ENCODE data around the gene CORO6. TPM values are rescaled to one million over a fixed set of nuclear protein-coding genes. Genes with fewer than 3 reads are reported as not detected.

CORO6 gene
- total and polyA plus RNA-seq, 2 of the 13 experiments (the other 11 are each of a cell fraction or from before 2014, with no cell fraction given): 0.42 to 0.82 TPM

DNA sequence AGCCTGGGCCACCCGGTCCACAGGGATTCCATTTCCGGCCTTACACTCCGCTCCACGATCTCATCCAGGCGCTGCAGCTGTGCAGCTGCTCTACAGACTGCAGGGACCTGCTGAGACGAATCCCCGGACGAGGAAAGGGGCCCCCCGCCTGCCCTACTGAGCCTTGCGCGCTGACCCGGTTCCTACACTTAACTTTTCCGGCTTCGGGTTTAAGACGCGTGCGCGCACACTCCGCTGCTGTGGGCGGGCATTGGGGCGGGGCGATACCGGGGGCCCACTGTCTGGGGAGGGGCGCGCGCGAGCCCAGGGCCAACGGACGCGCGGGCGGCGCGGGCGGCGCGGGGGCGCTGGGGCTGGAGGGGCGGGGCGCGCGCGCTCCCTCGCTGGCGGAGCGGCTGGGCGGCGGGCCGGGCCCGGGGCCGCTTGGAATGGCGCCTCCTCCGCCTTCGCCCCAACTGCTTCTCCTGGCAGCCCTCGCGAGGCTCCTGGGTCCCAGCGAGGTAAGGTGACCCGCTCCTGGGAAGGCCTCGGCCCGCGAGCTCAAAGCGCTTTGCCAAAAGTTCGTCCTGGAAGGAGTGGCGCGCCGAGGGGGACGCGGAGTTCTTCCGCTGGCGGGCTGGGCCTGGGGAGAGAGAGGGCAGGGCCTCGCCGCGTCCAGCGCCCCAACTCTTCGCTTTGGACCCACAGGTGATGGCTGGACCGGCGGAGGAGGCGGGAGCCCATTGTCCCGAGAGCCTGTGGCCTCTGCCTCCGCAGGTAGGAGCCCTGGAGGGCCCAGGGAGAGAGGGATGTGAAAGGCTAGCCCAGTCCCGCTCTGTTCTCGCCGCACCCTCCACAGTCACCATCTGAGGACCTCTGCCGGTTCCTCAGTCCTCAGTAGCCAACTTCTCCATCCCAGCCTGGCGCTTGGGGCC is 54.1 kb downstream of the CORO6 start, which contains the start of gene TP53I13 (continued):
- TF ChIP-seq, protein P1, sequence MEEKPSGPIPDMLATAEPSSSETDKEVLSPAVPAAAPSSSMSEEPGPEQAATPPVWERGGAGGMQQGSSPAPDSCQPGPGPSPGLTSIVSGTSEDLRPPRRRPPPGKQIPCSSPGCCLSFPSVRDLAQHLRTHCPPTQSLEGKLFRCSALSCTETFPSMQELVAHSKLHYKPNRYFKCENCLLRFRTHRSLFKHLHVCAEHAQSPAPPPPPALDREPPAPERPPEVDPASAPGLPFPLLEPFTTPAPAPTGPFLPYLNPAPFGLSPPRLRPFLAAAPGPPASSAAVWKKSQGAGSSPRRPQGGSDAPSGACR (CRISPR knock-in tag; IDR thresholded peaks at IDR 0.05): peak; percentile 44
- no peak for TF ChIP-seq FOXK1 (CRISPR knock-in tag; IDR thresholded peaks at IDR 0.05; ENCODE audit: borderline replicate concordance, low read depth)
- TF ChIP-seq, protein P2, sequence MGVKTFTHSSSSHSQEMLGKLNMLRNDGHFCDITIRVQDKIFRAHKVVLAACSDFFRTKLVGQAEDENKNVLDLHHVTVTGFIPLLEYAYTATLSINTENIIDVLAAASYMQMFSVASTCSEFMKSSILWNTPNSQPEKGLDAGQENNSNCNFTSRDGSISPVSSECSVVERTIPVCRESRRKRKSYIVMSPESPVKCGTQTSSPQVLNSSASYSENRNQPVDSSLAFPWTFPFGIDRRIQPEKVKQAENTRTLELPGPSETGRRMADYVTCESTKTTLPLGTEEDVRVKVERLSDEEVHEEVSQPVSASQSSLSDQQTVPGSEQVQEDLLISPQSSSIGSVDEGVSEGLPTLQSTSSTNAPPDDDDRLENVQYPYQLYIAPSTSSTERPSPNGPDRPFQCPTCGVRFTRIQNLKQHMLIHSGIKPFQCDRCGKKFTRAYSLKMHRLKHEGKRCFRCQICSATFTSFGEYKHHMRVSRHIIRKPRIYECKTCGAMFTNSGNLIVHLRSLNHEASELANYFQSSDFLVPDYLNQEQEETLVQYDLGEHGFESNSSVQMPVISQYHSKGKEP (CRISPR knock-in tag; IDR thresholded peaks at IDR 0.05): no peak
- TF ChIP-seq ARID2 (CRISPR knock-in tag; IDR thresholded peaks at IDR 0.05; ENCODE audit: borderline replicate concordance): no peak; the same call in 1 of the 2 replicates
- peak; percentile 31; the same call in 1 of the 2 replicates for TF ChIP-seq ZNF430 (CRISPR knock-in tag; IDR thresholded peaks at IDR 0.05)
- TF ChIP-seq HOXA3 (CRISPR knock-in tag; IDR thresholded peaks at IDR 0.05): peak; percentile 8; the same call in 1 of the 2 replicates
- no peak for TF ChIP-seq HNRNPUL1 (IDR thresholded peaks at IDR 0.05; ENCODE audit: low read depth, low read length)
- TF ChIP-seq, protein P3, sequence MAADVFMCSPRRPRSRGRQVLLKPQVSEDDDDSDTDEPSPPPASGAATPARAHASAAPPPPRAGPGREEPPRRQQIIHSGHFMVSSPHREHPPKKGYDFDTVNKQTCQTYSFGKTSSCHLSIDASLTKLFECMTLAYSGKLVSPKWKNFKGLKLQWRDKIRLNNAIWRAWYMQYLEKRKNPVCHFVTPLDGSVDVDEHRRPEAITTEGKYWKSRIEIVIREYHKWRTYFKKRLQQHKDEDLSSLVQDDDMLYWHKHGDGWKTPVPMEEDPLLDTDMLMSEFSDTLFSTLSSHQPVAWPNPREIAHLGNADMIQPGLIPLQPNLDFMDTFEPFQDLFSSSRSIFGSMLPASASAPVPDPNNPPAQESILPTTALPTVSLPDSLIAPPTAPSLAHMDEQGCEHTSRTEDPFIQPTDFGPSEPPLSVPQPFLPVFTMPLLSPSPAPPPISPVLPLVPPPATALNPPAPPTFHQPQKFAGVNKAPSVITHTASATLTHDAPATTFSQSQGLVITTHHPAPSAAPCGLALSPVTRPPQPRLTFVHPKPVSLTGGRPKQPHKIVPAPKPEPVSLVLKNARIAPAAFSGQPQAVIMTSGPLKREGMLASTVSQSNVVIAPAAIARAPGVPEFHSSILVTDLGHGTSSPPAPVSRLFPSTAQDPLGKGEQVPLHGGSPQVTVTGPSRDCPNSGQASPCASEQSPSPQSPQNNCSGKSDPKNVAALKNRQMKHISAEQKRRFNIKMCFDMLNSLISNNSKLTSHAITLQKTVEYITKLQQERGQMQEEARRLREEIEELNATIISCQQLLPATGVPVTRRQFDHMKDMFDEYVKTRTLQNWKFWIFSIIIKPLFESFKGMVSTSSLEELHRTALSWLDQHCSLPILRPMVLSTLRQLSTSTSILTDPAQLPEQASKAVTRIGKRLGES (CRISPR knock-in tag; IDR thresholded peaks at IDR 0.05; ENCODE audit: borderline replicate concordance): no peak
- peak; percentile 62 for TF ChIP-seq HDAC1 (CRISPR knock-in tag; IDR thresholded peaks at IDR 0.05)
- TF ChIP-seq, protein P4, sequence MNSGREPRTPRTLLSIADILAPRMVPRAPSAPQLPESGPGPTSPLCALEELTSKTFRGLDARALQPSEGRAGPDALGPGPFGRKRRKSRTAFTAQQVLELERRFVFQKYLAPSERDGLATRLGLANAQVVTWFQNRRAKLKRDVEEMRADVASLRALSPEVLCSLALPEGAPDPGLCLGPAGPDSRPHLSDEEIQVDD (CRISPR knock-in tag; IDR thresholded peaks at IDR 0.05; ENCODE audit: borderline replicate concordance): 0 out of 2 replicates have a peak, but pooled peaks have one; percentile 19
- no peak for TF ChIP-seq HMGA1 (CRISPR knock-in tag; conservative IDR thresholded peaks at IDR 0.05)
- peak; percentile 11; the same call in 1 of the 2 replicates for TF ChIP-seq ZNF772 (CRISPR knock-in tag; IDR thresholded peaks at IDR 0.05)
- no peak for TF ChIP-seq CCAR2 (optimal IDR thresholded peaks at IDR 0.05; ENCODE audit: low read depth, low read length)
- TF ChIP-seq ZNF549 (CRISPR knock-in tag; IDR thresholded peaks at IDR 0.05): no peak
- TF ChIP-seq, protein P5, sequence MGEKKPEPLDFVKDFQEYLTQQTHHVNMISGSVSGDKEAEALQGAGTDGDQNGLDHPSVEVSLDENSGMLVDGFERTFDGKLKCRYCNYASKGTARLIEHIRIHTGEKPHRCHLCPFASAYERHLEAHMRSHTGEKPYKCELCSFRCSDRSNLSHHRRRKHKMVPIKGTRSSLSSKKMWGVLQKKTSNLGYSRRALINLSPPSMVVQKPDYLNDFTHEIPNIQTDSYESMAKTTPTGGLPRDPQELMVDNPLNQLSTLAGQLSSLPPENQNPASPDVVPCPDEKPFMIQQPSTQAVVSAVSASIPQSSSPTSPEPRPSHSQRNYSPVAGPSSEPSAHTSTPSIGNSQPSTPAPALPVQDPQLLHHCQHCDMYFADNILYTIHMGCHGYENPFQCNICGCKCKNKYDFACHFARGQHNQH (CRISPR knock-in tag; IDR thresholded peaks at IDR 0.05): no peak
- TF ChIP-seq ISL2 (CRISPR knock-in tag; IDR thresholded peaks at IDR 0.05): 0 out of 2 replicates have a peak, but pooled peaks have one; percentile 12
- peak; percentile 67; the same call in 1 of the 2 replicates for TF ChIP-seq CCDC6 (CRISPR knock-in tag; IDR thresholded peaks at IDR 0.05)
- TF ChIP-seq, protein P6, sequence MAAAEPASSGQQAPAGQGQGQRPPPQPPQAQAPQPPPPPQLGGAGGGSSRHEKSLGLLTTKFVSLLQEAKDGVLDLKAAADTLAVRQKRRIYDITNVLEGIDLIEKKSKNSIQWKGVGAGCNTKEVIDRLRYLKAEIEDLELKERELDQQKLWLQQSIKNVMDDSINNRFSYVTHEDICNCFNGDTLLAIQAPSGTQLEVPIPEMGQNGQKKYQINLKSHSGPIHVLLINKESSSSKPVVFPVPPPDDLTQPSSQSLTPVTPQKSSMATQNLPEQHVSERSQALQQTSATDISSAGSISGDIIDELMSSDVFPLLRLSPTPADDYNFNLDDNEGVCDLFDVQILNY (CRISPR knock-in tag; conservative IDR thresholded peaks at IDR 0.05): no peak
- no peak for TF ChIP-seq TAF15 (IDR thresholded peaks at IDR 0.05; ENCODE audit: low read depth, low read length, poor library complexity, severe bottlenecking)
- no peak for TF ChIP-seq NONO (IDR thresholded peaks at IDR 0.05)
- TF ChIP-seq NONO (CRISPR knock-in tag; conservative IDR thresholded peaks at IDR 0.05): 0 out of 2 replicates have a peak, but pooled peaks have one; percentile 49
